ENCODE measurements around the gene TBPL2.
"Not testable (repeated sequence)": the region's sequence is repeated elsewhere in the genome, so short reads cannot be mapped to it uniquely, and the experiment has no call there.

TBPL2 gene

GRCh38 chr14:55401751-55402150, 38.7 kb downstream of the TBPL2 start:
- no peak for DNase-seq (ENCODE audit: low read depth)

GRCh38 chr14:55399852-55400251, 40.6 kb downstream of the TBPL2 start:
- DNase-seq (ENCODE audit: low read depth): no peak

- no peak for DNase-seq (ENCODE audit: low read depth)
Observed at GRCh38 chr14:55399183-55399582, 41.2 kb downstream of the TBPL2 start.

GRCh38 chr14:55398679-55399078, 41.7 kb downstream of the TBPL2 start:
- no peak for DNase-seq (ENCODE audit: low read depth)

GRCh38 chr14:55389330-55389729, 51.1 kb downstream of the TBPL2 start:
- DNase-seq (ENCODE audit: low read depth): no peak

- no peak for DNase-seq (ENCODE audit: low read depth)
Observed at GRCh38 chr14:55388160-55388559, 52.3 kb downstream of the TBPL2 start.

- DNase-seq (ENCODE audit: low read depth): no peak
Observed at GRCh38 chr14:55387121-55387520, 53.3 kb downstream of the TBPL2 start.

- DNase-seq (ENCODE audit: low read depth): no peak
Observed at GRCh38 chr14:55386037-55386808, 54.2 kb downstream of the TBPL2 start.

- DNase-seq (ENCODE audit: low read depth): no peak
Observed at GRCh38 chr14:55384536-55384935, 55.9 kb downstream of the TBPL2 start.

GRCh38 chr14:55383541-55384140, 56.8 kb downstream of the TBPL2 start:
- no peak for DNase-seq (ENCODE audit: low read depth)

GRCh38 chr14:55383056-55383466, 57.4 kb downstream of the TBPL2 start:
- DNase-seq (ENCODE audit: low read depth): not testable (repeated sequence)

GRCh38 chr14:55382483-55382882, 57.9 kb downstream of the TBPL2 start:
- DNase-seq (ENCODE audit: low read depth): no peak

- no peak for DNase-seq (ENCODE audit: low read depth)
Observed at GRCh38 chr14:55381561-55381960, 58.9 kb downstream of the TBPL2 start.

- DNase-seq (ENCODE audit: low read depth): no peak
Observed at GRCh38 chr14:55381040-55381439, 59.4 kb downstream of the TBPL2 start.

GRCh38 chr14:55377236-55377635, 63.2 kb downstream of the TBPL2 start:
- no peak for DNase-seq (ENCODE audit: low read depth)

- DNase-seq (ENCODE audit: low read depth): no peak
Observed at GRCh38 chr14:55374771-55375170, 65.6 kb downstream of the TBPL2 start.

- no peak for DNase-seq (ENCODE audit: low read depth)
Observed at GRCh38 chr14:55373784-55374705, 66.4 kb downstream of the TBPL2 start.

- no peak for DNase-seq (ENCODE audit: low read depth)
Observed at GRCh38 chr14:55372825-55373224, 67.6 kb downstream of the TBPL2 start.

GRCh38 chr14:55372423-55372822, 68.0 kb downstream of the TBPL2 start:
- no peak for DNase-seq (ENCODE audit: low read depth)

GRCh38 chr14:55370883-55371455, 69.4 kb downstream of the TBPL2 start:
- DNase-seq (ENCODE audit: low read depth): no peak

GRCh38 chr14:55366271-55366670, 74.1 kb downstream of the TBPL2 start:
- DNase-seq (ENCODE audit: low read depth): no peak

Measured in activated T-helper 9 cell treated with anti-CD3 and anti-CD28 coated beads, Interleukin-2, amount 50 U/mL, for 16 hours (primary cell).